Stomach (tissue), 4 donors: ENCODE results near the gene JAK1.

Experiments used
- CTCF ChIP-seq, 7 experiments: fragments of 450-650 bp in 4 of 7; fragments of 200-600 bp in 3 of 7; sonication (generic) in 3 of 7; IDR thresholded peaks; one replicate each; pipeline ENCODE4 v1.5.1; 2016 to 2019; ENCODE audit warnings: antibody characterized with exemption in 7 of 7, control low read depth in 2 of 7, mild to moderate bottlenecking in 1 of 7
- POLR2A ChIP-seq, 4 donors: fragments of 450-650 bp; IDR thresholded peaks; one replicate each; pipeline ENCODE4 v1.6.1; 2016; ENCODE audit warnings: antibody characterized with exemption in 4 of 4, control low read depth in 2 of 4, mild to moderate bottlenecking in 1 of 4, moderate library complexity in 1 of 4
- POLR2AphosphoS5 ChIP-seq, 3 donors: sonication (generic); formaldehyde crosslinking; IDR thresholded peaks; one replicate each; pipeline ENCODE4 v1.6.1; 2016; ENCODE audit warnings: antibody characterized with exemption in 3 of 3

GRCh38 chr1:64915381-64916274 lies 50.7 kb downstream of the JAK1 start:
- TF ChIP-seq CTCF (IDR thresholded peaks at IDR 0.05) (no peak), POLR2AphosphoS5 (IDR thresholded peaks at IDR 0.05) (peak in 2 of 3 donors; percentile 29 to 61), POLR2A (IDR thresholded peaks at IDR 0.05) (no peak)
